Gastrocnemius medialis (tissue), 4 donors: ENCODE measurements around the gene STAG1. TPM values are rescaled to one million over a fixed set of nuclear protein-coding genes. Genes with fewer than 3 reads are reported as not detected.
"Not testable (repeated sequence)": the region's sequence is repeated elsewhere in the genome, so short reads cannot be mapped to it uniquely, and the experiment has no call there.

ENCODE experiments used
- ATAC-seq, 2 donors: fragments of 150-250 bp; one replicate each; pipeline ENCODE4 v1.9.1; 2016
- DNase-seq, 2 donors: peaks; one replicate each; pipeline ENCODE4 v3.0.0-alpha.2; 2019
- H3K27ac ChIP-seq, 4 donors: fragments of 200-600 bp; sonication (generic); 1 replicate in 1 of 4; 2 replicates in 3 of 4; pipeline ENCODE4 v1.5.1; 2016 to 2018; ENCODE audit warnings: mild to moderate bottlenecking in 2 of 4, moderate library complexity in 1 of 4
- H3K27me3 ChIP-seq, 3 donors: fragments of 200-600 bp; sonication (generic) in 2 of 3; 1 replicate in 1 of 3; 2 replicates in 2 of 3; pipeline versions ENCODE4 v1.5.1 to v1.6.0; 2016 to 2019; ENCODE audit warnings: mild to moderate bottlenecking in 1 of 3, moderate library complexity in 1 of 3
- H3K36me3 ChIP-seq, 2 donors: fragments of 200-600 bp; sonication (generic) in 1 of 2; one replicate each; pipeline ENCODE4 v1.5.1; 2017 to 2018
- H3K4me1 ChIP-seq, 2 donors: fragments of 200-600 bp; sonication (generic) in 1 of 2; one replicate each; pipeline ENCODE4 v1.5.1; 2016 to 2017; ENCODE audit warnings: mild to moderate bottlenecking in 2 of 2
- H3K4me3 ChIP-seq, 4 donors: fragments of 200-600 bp; sonication (generic) in 3 of 4; 1 replicate in 1 of 4; 2 replicates in 3 of 4; pipeline ENCODE4 v1.5.1; 2016 to 2019; ENCODE audit warnings: mild to moderate bottlenecking in 2 of 4
- H3K9me3 ChIP-seq, 3 donors: fragments of 200-600 bp; sonication (generic) in 2 of 3; 1 replicate in 1 of 3; 2 replicates in 2 of 3; pipeline ENCODE4 v1.5.1; 2016 to 2019
- CTCF ChIP-seq, 5 experiments: fragments of 450-650 bp in 3 of 5; fragments of 200-600 bp in 2 of 5; sonication (generic) in 2 of 5; IDR thresholded peaks in 4 of 5; conservative IDR thresholded peaks in 1 of 5; 1 replicate in 4 of 5; 2 replicates in 1 of 5; pipeline ENCODE4 v1.5.1; 2016 to 2019; ENCODE audit warnings: antibody characterized with exemption in 5 of 5, mild to moderate bottlenecking in 3 of 5, moderate library complexity in 3 of 5
- POLR2A ChIP-seq, 2 donors: fragments of 450-650 bp; IDR thresholded peaks; one replicate each; pipeline ENCODE4 v1.6.1; 2017; ENCODE audit warnings: antibody characterized with exemption in 2 of 2, mild to moderate bottlenecking in 2 of 2, moderate library complexity in 2 of 2
- in situ Hi-C, 4 donors: fragments of 200-750 bp; cut with MboI; loops; one replicate each; pipeline versions ENCODE4 v1.15.0 to v1.8.0; 2017; ENCODE audit warnings: low sequenced_read_pairs in 4 of 4
- intact Hi-C: fragments of 100-400 bp; cut with DNase I; formaldehyde crosslinking; loops from one replicate; pipeline ENCODE4 v1.15.1; 2023; ENCODE audit warnings: low total_unique reads
- total RNA-seq, 4 donors: library from RNA; depleted of rRNA; stranded (reverse); fragments of >200 nt; gene quantifications; one replicate each; pipeline versions ENCODE4 v1.1.0 to v1.2.3, GENCODE V29; 2016

STAG1 gene
- total RNA-seq, 4 donors from 2014 or later: 22.2 to 26.2 (median 23.7) TPM

- Histone ChIP-seq H3K27ac (no peak overlapping the region), H3K36me3 (peaks cover 0 to 11% of the 10 kb centered on the region in 2 donors), H3K4me3 (no peak overlapping the region), H3K27me3 (no peaks in the 10 kb centered on the region), H3K4me1 (no peaks in the 10 kb centered on the region), H3K9me3 (no peaks in the 10 kb centered on the region)
- intact Hi-C loops (no loop called here), in situ Hi-C loops (no loop called here)
- no peak for DNase-seq
- TF ChIP-seq CTCF (IDR thresholded peaks at IDR 0.05 in 4 of 5, conservative IDR thresholded peaks at IDR 0.05 in 1 of 5) (no peak), POLR2A (IDR thresholded peaks at IDR 0.05) (no peak)
- no peak for ATAC-seq
Measured at GRCh38 chr3:136495213-136495612, 257.0 kb downstream of the STAG1 start.

- Histone ChIP-seq H3K4me1 (no peaks in the 10 kb centered on the region), H3K27me3 (no peaks in the 10 kb centered on the region), H3K36me3 (no peaks in the 10 kb centered on the region), H3K4me3 (no peak overlapping the region), H3K9me3 (no peaks in the 10 kb centered on the region), H3K27ac (no peak overlapping the region)
- TF ChIP-seq POLR2A (IDR thresholded peaks at IDR 0.05): no peak
- no peak for TF ChIP-seq CTCF (IDR thresholded peaks at IDR 0.05 in 4 of 5, conservative IDR thresholded peaks at IDR 0.05 in 1 of 5)
- no peak for DNase-seq
- intact Hi-C loops (no loop called here), in situ Hi-C loops (no loop called here)
- ATAC-seq: no peak
Measured at GRCh38 chr3:136490646-136491405, 261.4 kb downstream of the STAG1 start.

GRCh38 chr3:136485777-136486176, 266.4 kb downstream of the STAG1 start:
- Histone ChIP-seq H3K27me3 (no peaks in the 10 kb centered on the region), H3K9me3 (no peaks in the 10 kb centered on the region), H3K4me1 (no peaks in the 10 kb centered on the region), H3K27ac (no peak overlapping the region), H3K36me3 (no peaks in the 10 kb centered on the region), H3K4me3 (no peak overlapping the region)
- in situ Hi-C loops (no loop called here), intact Hi-C loops (no loop called here)
- ATAC-seq (no peak), DNase-seq (no peak)
- TF ChIP-seq POLR2A (IDR thresholded peaks at IDR 0.05) (no peak), CTCF (IDR thresholded peaks at IDR 0.05 in 4 of 5, conservative IDR thresholded peaks at IDR 0.05 in 1 of 5) (no peak)

- H3K27ac ChIP-seq: no peak overlapping the region
- no peaks in the 10 kb centered on the region for H3K9me3 ChIP-seq
- H3K4me1 ChIP-seq: no peaks in the 10 kb centered on the region
- ATAC-seq: no peak
- intact Hi-C loops: no loop called here
- H3K4me3 ChIP-seq: no peak overlapping the region
- DNase-seq: no peak
- no peaks in the 10 kb centered on the region for H3K27me3 ChIP-seq
- peaks cover 0 to 11% of the 10 kb centered on the region in 2 donors for H3K36me3 ChIP-seq
- in situ Hi-C loops: no loop called here
- TF ChIP-seq POLR2A (IDR thresholded peaks at IDR 0.05) (no peak), CTCF (IDR thresholded peaks at IDR 0.05 in 4 of 5, conservative IDR thresholded peaks at IDR 0.05 in 1 of 5) (no peak)
Measured at GRCh38 chr3:136476280-136476679, 275.9 kb downstream of the STAG1 start.

- DNase-seq, in situ Hi-C loops: not testable (repeated sequence)
Measured at GRCh38 chr3:136474876-136475275, 277.3 kb downstream of the STAG1 start.

More at GRCh38 chr3:136474876-136475275, 277.3 kb downstream of the STAG1 start:
- intact Hi-C loops, H3K4me1 ChIP-seq, H3K4me3 ChIP-seq, H3K27ac ChIP-seq, H3K9me3 ChIP-seq, ATAC-seq, H3K27me3 ChIP-seq: not testable (repeated sequence)
- peaks cover 0 to 11% of the 10 kb centered on the region in 2 donors for H3K36me3 ChIP-seq
